NCI-H2227 treated with DMSO at 0.1 percent for 48 hours (cell line): ENCODE measurements around the gene CRYBG1.
"Not testable (repeated sequence)": the region's sequence is repeated elsewhere in the genome, so short reads cannot be mapped to it uniquely, and the experiment has no call there.

Source experiments
- DNase-seq: peaks from one replicate; lab custom pipeline; 2025; lab: John Stamatoyannopoulos, UW

Gene CRYBG1

DNA sequence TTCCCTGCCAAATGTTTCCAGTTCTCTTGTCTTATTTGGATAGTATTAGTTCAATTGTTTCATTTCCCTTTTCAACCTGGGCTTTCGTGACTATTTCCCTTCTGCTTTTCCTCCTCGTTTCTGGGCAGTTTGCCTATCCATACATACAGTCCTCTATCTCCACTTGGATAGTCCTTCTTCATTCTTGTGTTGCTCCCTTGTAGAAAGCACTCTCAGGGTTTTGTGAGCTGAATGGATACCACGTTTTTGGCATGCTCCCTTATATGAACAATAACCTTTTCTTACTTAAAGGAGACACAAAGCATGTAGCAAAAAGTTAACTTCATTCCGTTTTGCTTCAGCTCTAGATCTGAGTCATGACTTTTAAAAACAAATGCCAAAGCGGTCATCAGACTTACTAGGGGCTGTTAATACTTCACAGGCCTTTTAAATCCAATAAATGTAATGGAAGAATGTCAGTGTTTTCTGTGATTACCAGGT lies 16.6 kb downstream of the CRYBG1 start:
- DNase-seq, result no peak

DNA sequence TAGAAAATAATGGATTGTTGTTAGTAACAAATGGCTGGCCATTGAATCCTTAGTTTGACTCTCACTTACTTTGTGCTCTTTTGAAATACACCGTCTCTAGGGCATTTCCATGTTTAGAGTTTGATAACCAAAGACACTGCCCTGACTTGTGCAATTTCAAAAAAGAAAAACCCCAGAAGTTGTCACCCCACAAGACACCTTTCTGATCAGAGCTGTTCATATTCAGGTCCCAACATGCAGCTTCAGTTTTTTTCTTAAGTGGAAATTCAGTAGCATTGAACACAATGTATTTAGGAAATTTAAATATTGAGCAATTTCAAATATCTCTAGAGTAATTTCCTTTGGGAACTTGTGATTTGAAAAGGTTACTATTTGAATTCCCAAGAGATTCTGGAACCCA lies 19.4 kb downstream of the CRYBG1 start:
- no peak for DNase-seq

DNA sequence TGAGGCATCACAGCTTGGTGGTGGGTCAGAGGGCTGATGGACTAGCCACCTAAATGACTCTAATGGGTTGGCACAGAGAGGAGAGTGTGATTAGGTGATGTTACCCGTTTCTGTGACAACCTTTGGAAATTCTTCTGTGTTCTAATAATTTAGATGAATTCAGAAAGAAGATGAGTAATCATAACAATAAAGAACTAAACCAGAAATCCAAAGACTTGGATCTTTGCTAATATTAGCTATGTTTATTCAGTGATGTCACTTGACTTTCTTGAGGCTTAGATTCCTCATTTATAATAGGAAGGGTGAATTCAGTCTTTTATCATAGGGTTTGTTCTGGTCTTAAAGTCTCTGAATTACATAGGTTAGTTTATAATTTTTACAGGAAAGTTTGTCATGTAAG lies 19.9 kb downstream of the CRYBG1 start:
- no peak for DNase-seq

DNA sequence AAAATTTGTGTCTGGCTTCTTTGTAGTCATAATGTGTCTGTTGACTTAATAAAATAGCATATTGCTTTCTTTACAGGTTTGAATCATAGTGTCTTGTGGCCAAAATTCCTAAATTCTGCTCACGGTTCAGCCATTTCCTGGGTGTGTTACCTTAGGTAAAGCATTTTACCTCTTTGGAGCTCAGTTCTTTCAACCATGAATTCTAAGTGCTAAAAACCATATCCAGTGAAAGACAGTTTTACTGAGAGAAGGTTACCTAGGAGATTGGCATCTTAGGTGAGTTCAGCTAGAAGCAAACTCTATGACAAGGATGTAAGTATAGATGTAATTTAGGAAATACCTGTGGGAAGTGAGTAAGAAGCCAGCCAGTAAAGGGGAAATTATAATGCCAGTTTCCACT lies 20.7 kb downstream of the CRYBG1 start:
- DNase-seq, result no peak

DNA sequence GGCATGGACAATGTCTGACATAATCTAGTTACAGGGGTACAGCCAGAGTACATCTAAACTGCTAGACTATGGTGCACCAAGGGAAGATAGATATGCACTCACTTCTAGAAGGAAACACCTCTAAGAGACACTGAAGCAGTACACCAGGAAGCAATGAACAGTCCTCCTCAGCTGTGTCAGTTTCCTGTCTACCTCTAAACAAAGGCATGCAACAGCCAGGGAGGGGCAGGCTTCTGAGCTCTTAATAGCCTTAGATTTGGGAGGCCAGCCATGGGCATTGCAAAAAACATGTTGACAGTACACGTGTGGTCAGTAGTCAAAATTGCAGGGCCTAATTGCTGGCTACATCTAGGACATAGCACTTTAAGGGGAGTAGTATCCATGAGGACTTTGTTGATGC lies 21.4 kb downstream of the CRYBG1 start:
- DNase-seq, result no peak

DNA sequence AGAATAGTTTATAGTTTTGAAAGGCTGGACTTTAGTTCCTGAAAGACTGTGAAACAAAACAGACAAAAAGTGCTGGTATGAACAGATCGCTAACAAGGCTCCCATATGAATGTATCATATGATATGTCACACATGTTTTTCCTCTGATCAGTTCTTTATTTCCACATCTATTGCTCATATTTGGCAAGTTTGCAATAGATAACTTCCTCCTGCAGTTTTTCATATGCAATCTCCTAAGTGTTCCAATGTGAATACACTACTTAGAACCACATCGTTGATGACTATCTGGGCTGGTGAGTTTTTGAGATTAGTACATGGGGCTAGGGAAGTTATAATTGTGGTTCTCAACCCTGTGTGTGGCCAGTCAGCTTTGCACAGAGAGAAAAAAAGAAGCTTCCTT lies 23.1 kb downstream of the CRYBG1 start:
- no peak for DNase-seq

DNA sequence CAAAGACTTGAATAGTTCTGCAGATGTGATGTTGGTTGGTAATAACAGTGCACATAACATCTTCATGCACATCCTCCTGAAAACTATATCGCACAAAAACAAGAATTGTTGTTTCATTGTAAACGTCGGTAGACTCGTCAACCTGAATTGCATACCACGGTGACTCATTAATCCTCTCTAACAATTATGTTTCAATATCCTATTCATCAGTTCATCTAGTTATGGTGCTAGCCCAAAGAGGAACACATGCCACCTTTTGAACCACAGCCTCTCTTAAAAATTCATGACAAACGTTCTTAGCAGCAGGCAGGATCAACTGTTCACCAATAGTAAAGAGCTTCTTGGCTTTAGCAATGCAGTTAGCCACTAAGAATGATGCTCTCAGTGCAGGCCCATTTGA lies 25.0 kb downstream of the CRYBG1 start:
- DNase-seq, result no peak

DNA sequence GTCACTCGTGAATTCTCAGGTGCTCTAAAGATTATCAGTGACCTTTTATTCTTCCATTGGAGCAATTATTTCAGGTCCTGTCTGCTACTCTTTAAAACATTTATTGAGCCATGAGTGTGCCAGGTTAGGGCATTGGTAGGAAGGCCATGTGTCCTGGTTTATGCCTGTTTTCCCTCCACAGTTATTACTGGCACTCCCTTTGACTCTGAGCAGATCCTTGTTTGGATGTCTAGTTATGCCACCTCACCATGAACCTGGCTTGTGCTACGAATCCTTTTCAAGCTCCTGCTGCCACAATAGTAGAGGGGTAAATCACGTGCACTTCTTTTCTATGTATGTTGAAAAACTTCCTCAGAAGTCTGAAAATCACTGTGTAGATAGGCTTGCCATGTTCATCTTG lies 27.4 kb downstream of the CRYBG1 start:
- no peak for DNase-seq

DNA sequence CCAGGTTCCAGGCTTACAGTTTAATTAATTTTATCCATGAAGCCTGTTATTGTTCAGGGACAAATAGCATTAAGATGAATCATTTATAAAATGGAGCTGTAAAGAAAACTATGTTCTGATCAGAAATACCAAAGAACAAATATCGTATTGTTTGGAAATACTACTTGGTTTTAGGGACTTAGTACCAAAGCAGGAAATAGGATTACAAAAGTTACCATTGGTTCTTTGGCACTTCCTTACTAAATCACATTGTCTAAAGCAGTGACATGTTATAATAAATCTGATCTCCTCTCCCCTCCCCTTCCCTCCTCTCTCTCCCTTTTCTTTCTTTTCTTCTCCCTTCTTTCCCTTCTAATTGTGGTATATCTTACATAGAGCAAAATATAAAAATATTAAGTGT lies 29.6 kb downstream of the CRYBG1 start:
- no peak for DNase-seq

DNA sequence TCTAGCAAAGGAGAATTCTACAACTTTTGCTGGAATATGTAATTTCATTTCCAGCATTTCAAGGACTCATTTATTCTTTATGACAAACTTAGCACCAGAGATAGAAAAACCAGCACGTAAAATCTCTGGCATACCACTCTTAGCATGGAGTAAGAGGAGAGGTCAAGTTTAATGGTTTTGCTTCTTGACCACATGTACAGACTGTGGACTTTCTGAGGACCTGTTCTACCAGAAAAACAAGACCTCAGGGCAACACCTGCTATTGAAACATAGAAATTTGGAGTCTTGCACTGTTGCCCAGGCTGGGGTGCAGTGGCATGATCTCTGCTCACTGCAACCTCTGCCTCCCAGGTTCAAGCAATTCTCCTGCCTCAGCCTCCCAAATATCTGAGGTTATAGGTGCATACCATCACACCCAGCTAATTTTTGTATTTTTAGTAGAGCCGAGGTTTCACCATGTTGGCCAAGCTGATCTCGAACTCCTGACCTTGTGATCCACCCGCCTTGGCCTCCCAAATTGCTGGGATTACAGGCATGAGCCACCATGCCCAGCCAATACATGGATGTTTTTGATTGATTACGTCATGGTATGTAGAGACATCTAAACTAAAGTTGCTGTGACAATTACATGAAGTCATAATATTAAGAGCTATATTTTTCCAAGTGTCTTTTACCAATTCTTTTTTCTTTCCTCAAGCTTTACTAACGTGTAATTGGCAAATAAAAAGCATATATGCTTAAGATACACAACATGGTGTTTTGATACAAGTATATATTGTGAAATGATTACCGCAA lies 36.1 kb downstream of the CRYBG1 start:
- no peak for DNase-seq

DNA sequence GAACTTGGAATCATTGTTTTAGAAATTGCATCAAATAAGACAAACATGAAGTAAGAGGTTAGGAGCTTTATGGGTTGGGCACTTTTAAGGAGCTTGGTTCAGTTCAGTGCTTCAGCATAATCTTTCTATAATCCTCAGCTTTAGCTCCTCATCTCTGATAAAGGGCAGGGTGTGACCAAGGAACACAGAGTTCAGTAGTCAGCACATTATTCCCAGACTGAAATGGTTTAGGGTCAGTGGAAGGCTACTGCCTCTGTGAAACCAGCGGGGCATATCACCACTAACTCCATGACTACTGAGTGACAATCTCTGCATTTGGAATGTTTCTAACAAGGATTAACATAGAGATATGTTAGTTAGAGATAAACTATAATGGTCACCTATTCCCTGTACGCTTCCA lies 36.9 kb downstream of the CRYBG1 start:
- DNase-seq, result no peak

DNA sequence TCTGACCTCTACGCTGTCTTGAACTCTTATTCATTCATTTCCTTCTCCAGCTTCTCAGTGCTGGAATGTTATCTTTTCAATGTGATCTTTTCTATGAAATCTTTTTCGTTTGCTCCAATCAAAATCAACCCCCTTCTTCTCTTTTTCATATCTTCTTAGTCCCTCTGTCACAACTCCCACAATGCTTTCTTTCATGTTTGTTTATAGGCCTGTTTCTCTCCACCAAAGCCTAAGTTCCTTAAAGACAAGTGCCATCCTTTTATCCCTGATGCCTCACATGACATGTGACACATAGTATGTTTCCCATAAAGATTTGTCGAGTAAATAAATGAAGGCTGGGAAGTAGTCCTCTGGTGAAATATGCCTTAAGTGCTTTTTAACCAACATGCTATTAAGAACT lies 38.1 kb downstream of the CRYBG1 start:
- no peak for DNase-seq

DNA sequence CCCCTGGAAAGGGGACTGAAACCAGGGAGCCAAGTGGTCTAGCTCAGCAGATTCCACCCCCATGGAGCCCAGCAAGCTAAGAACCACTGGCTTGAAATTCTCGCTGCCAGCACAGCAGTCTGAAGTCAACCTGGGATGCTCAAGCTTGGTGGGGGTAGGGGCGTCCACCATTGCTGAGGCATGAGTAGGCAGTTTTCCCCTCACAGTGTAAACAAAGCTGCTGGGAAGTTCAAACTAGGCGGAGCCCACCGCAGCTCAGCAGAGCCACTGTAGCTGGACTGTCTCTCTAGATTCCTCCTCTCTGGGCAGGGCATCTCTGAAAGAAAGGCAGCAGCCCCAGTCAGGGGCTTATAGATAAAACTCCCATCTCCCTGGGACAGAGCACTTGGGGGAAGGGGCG lies 44.5 kb downstream of the CRYBG1 start:
- not testable (repeated sequence) for DNase-seq

DNA sequence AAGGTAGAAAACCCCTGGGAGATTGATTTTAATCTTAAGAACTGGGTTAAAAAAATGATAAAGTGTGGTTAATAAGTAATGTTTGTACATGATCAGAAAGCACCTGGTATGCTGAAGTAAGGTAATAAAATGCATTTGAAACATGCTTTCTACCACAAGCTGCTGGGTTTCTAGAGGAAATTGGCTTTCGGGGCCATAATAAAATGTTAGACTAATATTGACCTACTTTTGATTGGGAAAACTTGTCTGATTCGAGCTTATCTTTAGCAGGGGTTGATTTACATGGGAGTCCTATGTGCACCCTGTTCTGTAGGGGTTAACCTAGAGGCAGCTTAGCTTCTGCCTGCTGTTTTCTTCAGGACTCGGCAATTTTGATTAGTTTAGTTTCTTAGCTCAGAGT lies 50.5 kb downstream of the CRYBG1 start:
- DNase-seq, result no peak

DNA sequence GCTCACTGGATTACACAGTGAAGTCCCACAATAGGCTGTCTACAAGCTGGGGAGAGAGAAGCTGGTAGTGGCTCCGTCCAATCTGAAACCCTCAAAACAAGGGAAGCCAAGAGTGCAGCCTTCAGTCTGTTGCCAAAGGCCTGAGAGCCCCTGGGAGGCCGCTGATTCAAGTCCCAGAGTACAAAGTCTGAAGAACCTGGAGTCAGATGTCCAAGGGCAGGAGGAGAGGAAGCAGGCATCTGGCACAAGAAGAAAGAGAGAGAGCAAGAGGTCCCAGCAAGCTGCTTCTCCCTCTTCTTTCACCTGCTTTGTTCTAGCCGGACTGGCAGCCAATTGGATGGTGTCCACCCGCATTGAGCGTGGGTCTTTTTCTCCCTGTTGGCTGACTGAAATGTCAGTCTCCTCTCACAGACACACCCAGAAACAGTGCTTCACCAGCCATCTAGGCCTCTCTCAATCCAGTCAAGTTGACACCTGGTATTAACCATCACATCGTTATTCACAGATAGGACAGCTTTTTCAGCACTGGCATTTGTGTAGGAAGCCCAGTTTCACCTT lies 51.2 kb downstream of the CRYBG1 start:
- no peak for DNase-seq

DNA sequence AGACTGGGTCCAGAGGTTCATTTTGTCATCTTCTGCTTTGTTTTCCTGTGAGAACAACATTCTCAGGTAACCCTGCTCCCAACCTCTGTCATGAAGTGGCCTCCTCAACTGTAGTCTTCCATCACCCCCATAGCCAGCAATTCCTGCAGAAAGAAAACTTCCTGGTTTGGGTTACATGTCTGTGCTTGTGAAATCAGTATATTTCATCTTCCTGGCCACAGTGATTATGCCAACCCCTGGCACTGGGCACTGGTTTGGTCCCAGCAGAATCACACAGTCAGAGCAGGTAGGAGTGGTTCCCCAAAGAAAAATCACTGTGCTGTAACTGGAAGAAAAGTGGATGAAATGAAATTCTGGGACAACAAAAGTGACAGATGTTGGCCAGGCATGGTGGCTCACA lies 52.5 kb downstream of the CRYBG1 start:
- DNase-seq, result no peak

DNA sequence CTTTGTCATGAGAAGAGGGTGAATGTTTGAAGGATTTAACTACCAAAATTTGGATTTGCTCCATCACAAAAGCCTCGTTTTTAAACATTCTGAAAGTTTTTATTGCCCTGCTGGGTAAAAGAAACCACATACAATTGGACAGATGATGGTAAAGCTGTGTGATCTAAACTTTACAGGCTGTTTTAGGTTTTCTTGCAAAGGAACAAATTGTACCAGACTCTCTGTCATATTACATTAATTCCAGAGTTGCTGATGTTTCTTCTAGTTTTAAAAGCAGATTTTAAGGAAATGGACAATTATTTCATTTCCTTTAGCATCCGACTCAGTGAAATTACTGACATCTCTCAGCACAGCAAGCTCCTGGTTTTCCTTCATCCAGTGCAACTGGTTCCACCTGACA lies 53.2 kb downstream of the CRYBG1 start:
- DNase-seq, result no peak

DNA sequence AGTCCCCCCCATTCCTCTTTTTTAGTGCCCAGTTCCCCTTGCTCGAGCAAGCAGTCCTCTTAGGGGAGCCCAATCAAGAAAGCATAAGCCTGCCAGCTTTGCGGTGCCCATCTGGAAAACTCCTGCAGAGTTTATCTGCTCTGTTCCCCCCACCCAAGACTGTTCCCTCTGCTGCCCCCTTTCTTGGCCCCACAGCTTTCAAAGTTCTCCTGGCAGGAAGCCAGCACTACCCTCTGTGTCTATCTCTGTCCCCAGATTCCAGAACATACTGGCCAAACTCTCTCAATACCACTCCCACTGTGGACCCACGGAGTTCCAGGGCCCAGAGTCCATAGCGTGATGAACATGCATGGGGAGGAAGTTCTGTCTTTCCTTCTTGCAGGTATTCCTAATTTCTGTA lies 55.4 kb downstream of the CRYBG1 start:
- no peak for DNase-seq

DNA sequence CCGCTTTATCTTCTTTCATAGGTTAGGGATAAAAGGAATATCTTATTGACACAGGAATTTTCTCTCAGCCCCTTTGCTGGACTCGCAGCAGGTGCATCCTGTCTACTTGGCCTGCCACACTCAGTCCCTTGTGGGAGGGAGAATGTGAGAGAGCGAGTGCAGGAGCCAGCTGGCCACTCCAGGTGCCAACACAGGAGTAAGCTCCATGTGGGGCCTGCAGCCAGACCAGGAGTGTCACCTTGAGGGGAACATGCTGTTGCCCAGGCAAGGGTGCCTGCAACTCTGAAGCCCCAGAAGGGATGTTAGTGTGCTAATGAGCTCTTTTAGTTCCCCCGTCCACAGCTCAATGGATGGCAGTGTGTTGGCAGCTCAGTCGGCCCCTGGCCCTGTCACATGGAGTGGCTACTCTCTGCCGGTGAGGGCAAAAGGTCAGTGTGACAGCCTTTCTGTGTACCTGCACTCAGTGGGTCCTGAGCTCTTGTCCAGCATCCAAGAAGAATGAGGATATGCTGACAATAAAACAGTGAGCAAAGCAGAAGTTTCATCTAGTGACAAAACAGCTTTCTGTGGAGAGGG lies 57.1 kb downstream of the CRYBG1 start:
- DNase-seq, result no peak

DNA sequence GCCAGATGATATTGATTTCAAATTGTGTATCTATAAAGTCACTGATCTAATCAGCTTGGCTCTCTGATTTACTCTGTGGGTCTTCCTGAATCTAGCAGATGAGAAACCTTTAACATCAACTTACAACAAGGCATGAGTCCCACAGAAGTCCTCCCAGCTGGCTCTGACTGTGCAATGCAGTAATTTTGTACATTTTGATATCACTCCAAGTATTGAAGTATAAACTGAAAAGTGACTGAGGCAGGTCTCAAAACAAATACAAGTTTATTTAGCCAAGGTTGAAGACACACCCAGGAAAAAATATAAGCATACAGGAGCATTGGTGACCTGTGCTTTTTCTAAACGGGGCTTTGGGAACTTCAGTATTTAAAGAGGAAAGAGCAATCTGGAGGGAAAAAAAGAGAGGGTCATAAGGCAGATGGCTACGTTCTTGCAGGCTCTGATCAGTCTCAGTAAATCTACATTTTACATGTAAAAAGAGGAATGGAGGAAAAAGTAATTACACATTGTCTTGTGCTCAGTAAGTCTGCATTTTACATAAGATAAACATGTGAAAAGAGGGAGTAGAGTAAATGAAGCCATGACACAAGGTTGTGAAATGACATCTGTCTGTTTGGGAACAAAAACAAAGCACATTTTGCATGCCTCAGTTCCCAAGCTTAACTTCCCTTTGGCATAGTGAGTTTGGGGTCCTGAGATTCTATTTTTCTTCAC lies 59.5 kb downstream of the CRYBG1 start:
- DNase-seq, result no peak

DNA sequence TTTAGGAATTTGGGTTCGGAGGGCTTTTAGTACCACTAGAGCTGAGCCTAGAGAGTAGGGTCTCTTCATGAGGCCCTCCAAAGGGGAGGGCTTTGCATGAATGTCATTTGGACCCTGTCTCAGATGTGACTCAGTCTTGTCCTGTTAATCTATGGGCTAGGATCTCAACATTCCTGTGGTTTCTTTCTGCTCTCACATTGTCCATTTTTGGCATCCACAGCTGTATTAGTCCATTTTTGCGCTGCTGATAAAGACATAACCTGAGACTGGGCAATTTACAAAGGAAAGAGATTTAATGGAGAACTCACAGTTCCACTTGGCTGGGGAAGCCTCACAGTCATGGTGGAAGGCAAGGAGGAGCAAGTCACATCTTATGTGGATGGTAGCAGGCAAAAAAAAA lies 61.0 kb downstream of the CRYBG1 start:
- DNase-seq, result no peak

DNA sequence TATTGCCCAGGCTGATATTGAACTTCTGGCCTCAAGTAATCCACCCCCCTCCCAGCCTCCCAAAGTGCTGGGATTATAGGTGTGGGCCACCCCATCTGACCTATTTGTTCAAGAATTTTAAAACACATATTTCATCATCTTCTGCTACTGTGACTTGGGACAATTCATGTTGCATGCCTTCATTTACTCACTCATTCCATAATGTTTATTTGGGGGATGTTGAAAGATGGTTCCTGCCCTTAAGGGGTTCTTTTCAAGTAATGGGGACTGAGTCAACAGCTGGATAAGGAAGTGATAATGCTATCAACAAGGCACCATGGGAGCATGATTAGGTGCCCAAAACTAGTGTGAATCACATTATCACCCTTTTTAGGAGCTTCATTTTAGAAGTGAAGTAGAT lies 62.0 kb downstream of the CRYBG1 start:
- no peak for DNase-seq

DNA sequence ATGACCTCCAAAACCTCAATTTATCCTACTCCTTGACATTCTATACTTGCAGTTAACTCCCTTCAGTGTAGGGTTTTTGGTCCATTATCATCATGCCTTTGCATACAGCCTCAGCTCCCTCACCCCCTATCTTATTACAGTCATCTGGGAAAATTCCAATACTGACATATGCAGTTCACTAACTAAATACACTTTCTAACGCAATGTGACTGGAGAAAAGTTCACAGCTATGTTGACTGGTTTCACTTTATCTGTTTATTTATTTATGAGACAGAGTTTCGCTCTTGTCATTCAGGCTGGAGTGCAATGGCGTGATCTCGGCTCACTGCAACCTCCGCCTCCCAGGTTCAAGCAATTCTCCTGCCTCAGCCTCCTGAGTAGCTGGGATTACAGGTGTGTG lies 64.9 kb downstream of the CRYBG1 start:
- no peak for DNase-seq
